GM03348 (cell line): ENCODE measurements around the gene RPS27.
"Not testable (repeated sequence)": the region's sequence is repeated elsewhere in the genome, so short reads cannot be mapped to it uniquely, and the experiment has no call there.

Experiments used
- DNase-seq: peaks from one replicate; pipeline ENCODE4 v3.0.0; 2012; ENCODE audit warnings: low spot score

The RPS27 gene

GRCh38 chr1:153961421-153961820, 29.1 kb upstream of the RPS27 start:
- DNase-seq: no peak

- DNase-seq: peak; percentile 53
Measured at GRCh38 chr1:153962088-153963029, 28.2 kb upstream of the RPS27 start.

- peak; percentile 95 for DNase-seq
Measured at GRCh38 chr1:153963030-153963849, 27.3 kb upstream of the RPS27 start, which contains the start of gene SLC39A1. Gene SLC39A1, minus strand, starts transcription at chr1:153963537. Its CDS starts 822 bp downstream, at chr1:153962715.

GRCh38 chr1:153963850-153964331, 26.7 kb upstream of the RPS27 start:
- DNase-seq: peak; percentile 33

- peak; percentile 92 for DNase-seq
Measured at GRCh38 chr1:153967107-153967999, 23.2 kb upstream of the RPS27 start, which contains the start of gene CREB3L4. Gene CREB3L4, plus strand, starts transcription at chr1:153967902. Its CDS starts 624 bp downstream, at chr1:153968526.

- no peak for DNase-seq
Measured at GRCh38 chr1:153968000-153968363, 22.6 kb upstream of the RPS27 start.

GRCh38 chr1:153968408-153968807, 22.2 kb upstream of the RPS27 start:
- DNase-seq: no peak

- no peak for DNase-seq
Measured at GRCh38 chr1:153968972-153969371, 21.6 kb upstream of the RPS27 start.

- no peak for DNase-seq
Measured at GRCh38 chr1:153970346-153970745, 20.2 kb upstream of the RPS27 start.

GRCh38 chr1:153973071-153973470, 17.5 kb upstream of the RPS27 start:
- DNase-seq: no peak

- DNase-seq: no peak
Measured at GRCh38 chr1:153973525-153973924, 17.0 kb upstream of the RPS27 start.

GRCh38 chr1:153976819-153977249, 13.7 kb upstream of the RPS27 start:
- no peak for DNase-seq

- DNase-seq: peak; percentile 84
Measured at GRCh38 chr1:153977250-153978240, 13.0 kb upstream of the RPS27 start, which contains the start of gene JTB. Gene JTB, minus strand, starts transcription at chr1:153977674. Its CDS starts 422 bp downstream, at chr1:153977252.

- DNase-seq: no peak
Measured at GRCh38 chr1:153978274-153978909, 12.2 kb upstream of the RPS27 start.

GRCh38 chr1:153979091-153979490, 11.5 kb upstream of the RPS27 start:
- DNase-seq: not testable (repeated sequence)

GRCh38 chr1:153981735-153982134, 8.8 kb upstream of the RPS27 start:
- DNase-seq: not testable (repeated sequence)

- DNase-seq: no peak
Measured at GRCh38 chr1:153984123-153984894, 6.3 kb upstream of the RPS27 start.

- DNase-seq: peak; percentile 50
Measured at GRCh38 chr1:153985341-153985912, 5.1 kb upstream of the RPS27 start.
